ENCODE results near the gene CDC27. TPM values are rescaled to one million over a fixed set of nuclear protein-coding genes. Genes with fewer than 3 reads are reported as not detected.
"Not testable (repeated sequence)": the region's sequence is repeated elsewhere in the genome, so short reads cannot be mapped to it uniquely, and the experiment has no call there.

The CDC27 gene
- total RNA-seq, 1 experiment from 2014 or later: 120 TPM

DNA sequence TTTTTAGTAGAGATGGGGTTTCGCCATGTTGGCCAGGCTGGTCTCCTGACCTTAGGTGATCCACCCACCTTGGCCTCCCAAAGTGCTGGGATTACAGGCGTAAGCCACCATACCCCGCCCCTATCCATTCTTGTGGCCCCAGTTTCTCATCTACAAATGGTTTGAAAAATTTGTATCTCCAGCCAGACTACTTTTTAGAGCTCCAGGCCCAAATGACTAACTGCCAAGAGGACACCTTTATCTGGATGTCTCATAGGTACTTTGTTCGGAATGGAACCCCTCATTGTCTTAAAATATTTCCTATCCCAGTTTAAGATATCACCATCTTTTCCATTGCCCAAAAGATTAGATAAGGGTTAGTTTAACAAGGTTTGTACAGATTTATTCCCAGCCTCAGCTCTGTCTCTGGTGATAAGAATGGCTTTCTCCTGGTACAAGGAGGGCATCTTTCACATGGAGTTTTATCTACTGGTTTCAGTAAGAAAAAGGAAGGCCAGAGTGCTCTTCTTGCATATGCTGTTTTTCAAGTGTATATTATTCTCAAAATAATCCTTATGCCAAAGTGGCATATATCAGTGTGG, 4.9 kb upstream of the CDC27 start:
- no peak for DNase-seq (ENCODE audit: low spot score)

DNA sequence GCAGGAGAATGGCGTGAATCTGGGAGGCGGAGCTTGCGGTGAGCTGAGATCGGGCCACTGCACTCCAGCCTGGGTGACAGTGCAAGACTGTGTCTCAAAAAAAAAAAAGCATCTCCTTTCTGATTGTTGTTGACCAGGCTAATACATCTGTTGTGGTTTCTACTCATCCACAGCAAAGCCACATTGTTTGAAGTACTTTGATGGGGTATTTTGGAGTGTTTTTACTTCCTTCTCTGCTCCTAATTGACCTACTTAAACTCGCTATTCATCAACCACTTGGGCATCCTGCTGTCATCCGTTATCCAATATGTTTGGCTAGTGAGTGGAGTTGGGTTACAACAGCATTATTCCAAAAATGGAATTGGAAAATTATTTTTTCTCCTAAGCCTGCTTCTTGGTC, 3.5 kb upstream of the CDC27 start:
- DNase-seq (ENCODE audit: low spot score): peak; percentile 41

DNA sequence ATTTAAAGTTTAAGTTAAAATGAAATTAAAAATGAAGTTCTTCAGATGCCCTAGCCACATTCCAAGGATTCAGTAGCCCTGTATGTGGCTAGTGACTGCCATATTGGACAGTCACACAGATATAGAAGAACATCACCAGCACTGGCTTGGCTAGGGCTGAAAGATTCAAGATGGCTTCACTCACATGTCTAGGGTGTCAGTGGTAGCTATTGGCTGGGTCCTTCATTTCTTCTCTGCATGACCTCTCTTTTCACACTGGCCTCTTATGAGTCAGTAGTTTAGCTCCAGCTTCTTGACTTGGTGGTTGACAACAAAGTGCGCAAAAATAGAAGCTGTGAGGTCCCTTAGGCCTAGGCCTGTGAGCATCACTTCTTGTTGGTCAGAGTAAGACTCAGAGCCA, 1.7 kb upstream of the CDC27 start:
- DNase-seq (ENCODE audit: low spot score): no peak

DNA sequence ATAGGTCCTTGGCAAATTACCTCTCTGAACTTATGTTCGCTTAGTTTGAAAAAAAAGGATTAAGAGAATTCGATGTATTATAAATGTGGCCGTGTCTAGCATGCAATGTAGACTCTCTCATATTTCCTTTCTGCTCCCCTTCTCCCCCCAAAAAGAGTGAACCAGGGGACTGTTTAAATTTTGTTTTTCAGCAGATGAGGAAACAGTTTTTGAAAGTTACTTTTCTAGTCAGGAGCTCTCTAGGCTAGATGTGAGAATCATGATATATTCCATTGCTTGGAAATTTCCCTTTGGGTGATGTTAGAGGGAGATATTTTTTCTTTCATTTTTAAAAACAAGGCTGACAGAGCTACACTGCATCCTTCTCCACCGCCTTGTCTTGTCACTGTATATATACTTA, 1.1 kb upstream of the CDC27 start:
- DNase-seq (ENCODE audit: low spot score): no peak

DNA sequence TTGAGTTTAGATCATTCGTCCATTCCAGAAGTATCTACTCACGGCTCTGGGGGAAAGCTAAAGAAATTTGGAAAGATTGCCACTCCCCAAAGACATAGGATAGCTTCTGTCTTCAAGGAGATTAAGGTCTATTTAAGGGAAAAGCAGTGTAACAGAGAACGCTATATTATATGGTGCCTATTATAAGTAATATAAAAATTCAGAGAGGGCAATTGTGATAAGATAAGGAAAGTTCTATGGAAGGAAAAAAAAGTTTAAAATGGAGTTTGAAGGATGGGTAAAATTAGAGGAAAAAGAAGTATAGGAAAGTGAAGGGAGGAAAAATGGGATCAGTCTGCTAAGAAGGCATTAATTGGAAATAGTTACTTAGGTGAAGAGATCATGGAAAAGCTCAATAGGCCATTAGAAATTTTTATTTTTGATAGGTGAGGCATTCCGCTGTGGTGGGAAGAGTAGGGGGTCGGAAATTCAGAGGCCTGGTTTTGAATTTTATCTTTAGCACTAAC, 690 bp upstream of the CDC27 start:
- no peak for DNase-seq (ENCODE audit: low spot score)

DNA sequence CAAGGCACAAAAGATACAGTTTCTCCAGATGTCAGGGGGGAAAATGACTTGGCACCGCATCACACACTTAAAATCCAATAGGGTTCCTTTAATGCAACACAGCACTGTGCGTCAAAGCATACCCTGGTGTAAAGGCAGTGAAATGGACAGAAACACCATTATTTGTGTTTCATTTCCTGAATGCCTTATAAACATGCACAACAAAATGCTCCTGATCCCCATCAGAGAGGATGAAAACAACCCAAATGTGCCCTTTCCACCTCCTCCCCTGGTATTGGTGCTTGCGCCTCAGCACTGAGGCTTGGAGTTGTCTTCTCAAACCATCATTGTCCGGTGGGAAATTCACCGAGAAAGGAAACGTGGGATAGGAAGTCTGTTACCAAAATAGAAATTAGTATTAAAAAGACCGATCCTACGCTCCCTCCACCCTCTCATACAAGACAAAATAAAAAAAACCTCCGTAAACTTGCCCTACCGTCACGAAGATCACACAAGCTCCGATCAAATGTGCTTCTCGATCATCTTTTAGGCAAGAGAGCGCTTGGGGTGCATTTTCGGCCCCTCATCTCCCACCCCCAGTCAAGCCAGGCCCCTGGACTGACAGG, 722 bp downstream of the CDC27 start:
- no peak for DNase-seq (ENCODE audit: low spot score)

DNA sequence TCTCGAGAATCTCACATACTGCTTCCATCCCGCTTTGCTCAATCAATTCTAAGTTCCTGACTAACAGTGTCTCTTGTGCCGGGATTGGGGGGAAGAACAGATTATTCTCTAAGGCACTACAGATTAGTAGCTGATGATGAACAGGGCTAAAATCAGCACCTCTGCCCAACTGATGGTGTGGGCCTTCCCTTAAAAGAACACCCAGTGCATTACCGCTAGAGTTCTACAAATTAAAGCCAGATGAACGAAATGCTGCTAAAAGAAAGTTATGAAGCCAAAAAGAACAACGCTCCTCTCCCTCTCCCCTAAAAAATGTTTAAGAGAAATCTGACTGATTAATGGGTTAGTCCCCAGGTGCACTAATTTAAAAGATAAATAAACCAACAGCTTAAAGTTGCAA, 4.4 kb downstream of the CDC27 start:
- DNase-seq (ENCODE audit: low spot score): no peak

DNA sequence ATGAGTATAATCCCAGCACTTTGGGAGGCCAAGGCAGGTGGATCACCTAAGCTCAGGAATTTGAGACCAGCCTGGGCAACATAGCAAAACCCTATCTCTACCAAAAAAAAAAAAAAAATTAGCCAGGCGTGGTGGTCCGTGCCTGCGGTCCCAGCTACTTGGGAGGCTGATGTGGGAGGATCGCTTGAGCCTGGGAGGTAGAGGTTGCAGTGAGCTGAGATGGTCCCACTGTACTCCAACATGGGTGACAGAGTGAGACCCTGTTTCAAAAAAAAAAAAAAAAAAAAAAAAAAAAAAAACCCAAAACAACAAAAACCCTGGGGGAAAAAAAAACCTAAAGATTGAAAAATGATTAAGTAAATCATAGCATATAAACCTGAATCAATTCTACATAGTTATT, 8.1 kb downstream of the CDC27 start:
- not testable (repeated sequence) for DNase-seq (ENCODE audit: low spot score)

DNA sequence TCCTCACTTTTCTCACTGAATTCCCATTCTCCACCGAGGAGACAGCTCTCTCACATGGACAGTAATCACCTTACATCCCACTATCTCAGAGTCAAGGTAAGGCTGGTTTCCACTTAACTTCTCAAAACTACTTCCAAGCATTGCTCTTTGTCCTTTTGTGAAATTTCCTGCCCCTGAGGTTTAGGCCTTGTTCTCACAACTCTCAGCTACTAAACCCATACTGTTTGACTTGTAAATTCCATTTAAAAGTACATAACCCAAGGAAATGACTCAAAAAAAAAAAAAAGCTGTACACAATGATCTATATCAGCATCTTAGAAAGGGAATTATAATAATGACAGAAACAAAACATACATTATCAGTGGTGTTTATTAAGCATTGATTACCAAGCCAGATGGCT, 8.8 kb downstream of the CDC27 start:
- DNase-seq (ENCODE audit: low spot score): no peak

DNA sequence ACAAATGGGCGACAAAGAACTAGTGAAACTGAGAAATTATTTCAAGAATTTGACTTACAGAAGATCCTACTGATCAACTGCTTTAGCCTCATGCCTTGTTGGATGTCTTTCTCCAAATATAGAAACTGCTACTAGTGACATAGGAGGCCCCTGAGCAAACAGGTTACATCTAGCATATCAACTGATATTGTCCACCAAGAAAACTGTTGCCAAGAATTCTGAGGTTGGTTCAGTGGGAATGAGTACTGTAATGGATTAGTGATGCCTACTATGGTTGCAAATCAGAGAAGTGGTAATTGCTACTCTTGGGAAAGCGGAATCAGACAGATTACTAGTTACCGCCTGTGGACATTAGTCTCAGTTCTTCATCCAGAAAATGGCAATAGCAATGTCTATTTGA, 10.0 kb downstream of the CDC27 start:
- DNase-seq (ENCODE audit: low spot score): no peak

DNA sequence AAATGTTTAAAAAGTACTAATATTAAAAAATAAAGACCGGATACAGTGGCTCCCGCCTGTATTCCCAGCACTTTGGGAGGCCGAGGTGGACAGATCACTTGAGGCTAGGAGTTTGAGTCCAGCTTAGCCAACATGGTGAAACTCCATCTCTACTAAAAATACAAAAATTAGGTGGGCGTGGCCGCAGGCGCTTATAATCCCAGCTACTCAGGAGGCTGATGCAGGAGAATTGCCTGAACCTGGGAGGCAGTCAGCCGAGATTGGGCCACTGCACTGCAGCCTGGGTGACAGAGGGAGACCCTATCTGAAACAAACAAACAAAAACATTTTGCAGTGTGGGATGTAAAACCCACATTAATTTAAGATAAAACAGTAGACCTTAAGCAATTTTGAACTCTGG, 11.8 kb downstream of the CDC27 start:
- DNase-seq (ENCODE audit: low spot score): no peak

DNA sequence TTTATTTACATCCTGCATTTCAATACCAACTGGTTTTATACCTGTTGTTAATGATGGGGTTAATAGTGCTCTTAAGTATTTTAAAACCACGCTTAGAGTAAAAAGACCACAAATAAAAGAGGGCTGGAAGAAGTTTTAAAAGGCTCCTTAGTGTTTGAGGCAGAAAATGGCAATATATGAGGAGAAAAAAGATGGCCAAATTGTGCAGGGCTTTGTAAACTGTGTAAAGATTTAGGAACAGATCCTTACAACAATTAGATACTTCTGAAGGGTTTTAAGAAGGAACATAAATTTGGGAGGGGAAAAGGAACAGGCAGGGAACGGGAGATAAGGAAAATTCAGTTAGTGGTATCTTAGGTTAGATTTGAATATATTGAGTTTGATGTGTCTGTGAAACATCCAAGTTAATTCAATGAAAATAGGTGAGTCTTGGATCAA, 12.7 kb downstream of the CDC27 start:
- DNase-seq (ENCODE audit: low spot score): no peak

DNA sequence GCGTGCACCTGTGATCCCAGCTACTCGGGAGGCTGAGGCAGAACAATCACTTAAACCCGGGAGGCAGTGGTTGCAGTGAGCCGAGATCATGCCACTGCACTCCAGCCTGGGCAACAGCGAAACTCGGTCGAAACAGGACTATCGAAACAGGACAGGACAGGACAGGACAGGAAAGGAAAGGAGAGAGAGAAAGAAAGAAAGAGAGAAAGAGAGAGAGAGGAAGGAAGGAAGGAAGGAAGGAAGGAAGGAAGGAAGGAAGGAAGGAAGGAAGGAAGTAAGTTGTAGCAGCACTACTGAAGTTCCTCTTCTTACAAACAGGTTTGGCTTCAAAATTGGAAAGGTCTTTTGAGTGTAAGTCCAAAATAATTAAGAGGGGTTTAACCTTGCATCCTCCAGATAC, 14.3 kb downstream of the CDC27 start:
- DNase-seq (ENCODE audit: low spot score): not testable (repeated sequence)

DNA sequence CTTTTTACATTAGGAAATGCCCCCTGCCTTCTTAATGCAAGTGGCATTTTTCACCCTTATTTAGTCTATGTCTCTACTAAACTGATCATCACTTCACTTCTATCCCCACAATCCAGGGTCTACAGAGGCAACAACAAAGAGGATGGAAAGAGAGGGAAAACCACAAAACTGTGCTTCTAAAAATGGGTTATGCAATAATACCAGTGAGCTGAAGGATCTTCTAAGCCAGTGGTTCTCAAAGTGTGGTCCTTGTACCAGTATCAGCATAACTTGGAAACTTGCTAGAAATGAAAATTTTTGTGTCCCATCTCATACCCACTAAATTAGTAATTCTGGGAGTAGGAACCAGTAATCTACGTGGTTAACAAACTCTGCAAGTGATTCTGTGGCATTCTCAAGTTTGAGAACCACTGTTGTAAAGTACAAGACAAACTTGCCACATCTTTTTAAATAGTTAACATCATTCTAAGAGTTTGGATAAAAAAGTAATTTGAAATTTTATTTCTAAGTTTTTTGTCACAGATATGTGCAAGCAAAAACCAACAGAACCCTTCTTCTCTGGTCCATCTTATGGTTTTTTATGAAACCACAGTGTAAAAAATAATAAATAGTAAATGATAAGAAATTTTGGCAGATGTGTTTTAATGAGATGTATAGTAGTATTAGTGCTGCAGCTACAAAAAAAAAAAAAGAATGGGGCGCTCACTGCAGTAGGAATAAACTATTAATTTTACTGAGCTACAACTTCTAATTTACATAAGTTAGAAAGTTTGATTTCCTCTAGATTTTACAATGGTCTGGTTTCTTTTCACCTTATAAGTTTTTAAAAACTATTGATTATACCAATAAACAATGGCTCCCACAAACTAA, 16.2 kb downstream of the CDC27 start:
- no peak for DNase-seq (ENCODE audit: low spot score)

DNA sequence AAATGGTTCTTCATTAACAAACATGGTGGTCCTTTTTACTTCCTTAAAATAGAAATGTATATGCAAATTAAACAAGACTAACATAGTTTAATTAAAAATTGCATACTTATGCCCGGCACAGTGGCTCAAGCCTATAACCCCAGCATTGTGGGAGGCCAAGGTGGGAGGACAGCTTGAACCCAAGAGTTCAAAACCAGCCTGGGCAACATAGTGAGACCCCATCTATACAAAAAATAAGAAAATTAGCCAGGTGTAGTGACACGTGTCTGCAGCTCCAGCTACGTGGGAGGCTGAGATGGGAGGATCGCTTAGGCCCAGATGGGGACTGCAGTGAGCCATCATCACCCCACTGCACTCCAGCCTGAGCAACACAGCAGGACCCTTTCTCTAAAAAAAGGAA, 18.4 kb downstream of the CDC27 start:
- no peak for DNase-seq (ENCODE audit: low spot score)

DNA sequence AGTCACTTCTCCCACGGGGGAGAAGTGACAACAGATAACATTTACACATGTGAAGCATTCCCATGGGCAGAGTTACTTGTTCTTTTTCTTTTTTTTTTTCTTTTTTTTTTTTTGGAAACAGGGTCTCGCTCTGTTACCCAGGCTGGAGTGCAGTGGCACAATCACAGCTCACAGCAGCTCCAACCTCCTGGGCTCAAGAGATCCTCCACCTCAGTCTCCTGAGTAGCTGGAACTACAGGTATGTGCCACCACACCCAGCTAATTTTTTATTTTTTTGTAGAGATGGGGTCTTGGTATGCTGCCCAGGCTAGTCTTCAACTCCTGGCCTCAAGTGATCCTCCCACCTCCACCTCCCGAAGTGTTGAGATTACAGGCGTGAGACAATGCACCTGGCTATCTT, 20.2 kb downstream of the CDC27 start:
- not testable (repeated sequence) for DNase-seq (ENCODE audit: low spot score)

DNA sequence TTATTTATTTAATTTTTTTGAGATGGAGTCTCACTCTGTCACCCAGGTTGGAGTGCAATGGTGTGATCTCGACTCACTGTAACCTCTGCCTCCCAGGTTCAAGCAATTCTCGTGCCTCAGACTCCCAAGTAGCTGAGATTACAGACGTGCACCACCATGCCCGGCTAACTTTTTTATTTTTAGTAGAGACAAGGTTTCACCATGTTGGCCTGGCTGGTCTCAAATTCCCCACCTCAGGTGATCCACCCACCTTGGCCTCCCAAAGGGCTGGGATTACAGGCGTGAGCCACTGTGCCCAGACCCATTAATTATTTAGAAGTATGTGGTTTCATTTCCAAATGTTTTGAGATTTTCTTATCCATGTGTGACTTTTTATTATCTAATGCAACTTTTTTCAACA, 22.2 kb downstream of the CDC27 start:
- not testable (repeated sequence) for DNase-seq (ENCODE audit: low spot score)

DNA sequence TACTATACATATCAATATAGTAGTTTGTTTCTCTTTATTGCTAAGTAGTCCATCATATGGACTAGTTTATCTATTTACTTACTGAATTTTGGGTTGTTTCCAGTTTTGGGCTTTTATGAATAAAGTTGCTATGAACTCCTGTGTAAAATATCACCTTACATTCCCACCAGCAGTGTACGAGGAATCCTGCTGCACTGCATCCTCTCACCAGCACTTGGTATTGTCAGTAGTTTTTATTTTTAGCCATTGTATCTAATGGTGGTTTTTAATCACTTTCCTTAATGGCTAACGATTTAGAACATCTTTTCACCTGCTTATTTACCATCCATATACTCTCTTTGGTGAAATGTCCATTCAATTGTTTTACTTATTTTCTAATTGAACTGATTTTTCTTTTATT, 24.0 kb downstream of the CDC27 start:
- DNase-seq (ENCODE audit: low spot score): no peak

DNA sequence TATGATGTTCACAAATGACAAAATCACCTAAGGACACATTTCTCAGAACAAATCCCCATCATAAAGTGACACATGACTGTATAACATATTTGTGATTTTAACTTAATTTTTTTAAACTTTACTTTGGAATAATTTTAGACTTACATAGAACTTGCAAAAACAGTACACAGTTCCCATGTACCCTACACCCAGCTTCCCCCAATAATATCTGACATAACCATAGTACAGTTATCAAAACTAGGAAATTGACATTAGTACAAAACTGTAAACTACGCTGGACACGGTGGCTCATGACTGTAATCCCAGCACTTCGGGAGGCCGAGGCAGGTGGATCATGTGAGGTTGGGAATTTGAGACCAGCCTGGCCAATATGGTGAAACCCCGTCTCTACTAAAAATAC, 24.8 kb downstream of the CDC27 start:
- no peak for DNase-seq (ENCODE audit: low spot score)

DNA sequence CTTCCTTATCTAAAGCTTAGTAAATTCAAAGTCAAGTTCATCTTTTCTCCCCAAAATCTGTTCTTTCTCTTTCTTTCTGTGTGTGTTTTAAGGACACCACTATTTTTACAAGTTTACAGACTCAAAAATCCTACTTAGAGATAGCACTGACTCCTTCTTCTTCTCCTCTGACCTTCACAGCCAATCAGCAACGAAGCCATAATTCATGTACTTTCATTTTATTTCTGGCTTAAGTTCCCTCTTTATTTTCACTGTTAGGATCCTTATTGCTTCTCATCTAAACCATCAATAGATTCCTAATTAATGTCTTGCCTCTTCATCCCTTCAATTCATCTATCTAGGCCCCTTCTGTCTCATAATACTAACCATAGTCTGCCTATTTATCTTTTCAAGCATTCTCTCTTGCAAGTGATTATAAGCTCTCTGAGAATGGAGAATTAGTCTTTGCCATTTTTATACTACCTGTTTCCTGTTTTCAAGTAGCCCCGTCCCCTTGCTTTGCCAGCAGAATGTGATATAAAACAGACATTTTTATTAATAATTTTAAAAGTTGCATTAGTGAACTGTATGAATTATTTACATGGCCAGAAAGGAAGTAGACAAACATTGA, 27.0 kb downstream of the CDC27 start:
- DNase-seq (ENCODE audit: low spot score): no peak

DNA sequence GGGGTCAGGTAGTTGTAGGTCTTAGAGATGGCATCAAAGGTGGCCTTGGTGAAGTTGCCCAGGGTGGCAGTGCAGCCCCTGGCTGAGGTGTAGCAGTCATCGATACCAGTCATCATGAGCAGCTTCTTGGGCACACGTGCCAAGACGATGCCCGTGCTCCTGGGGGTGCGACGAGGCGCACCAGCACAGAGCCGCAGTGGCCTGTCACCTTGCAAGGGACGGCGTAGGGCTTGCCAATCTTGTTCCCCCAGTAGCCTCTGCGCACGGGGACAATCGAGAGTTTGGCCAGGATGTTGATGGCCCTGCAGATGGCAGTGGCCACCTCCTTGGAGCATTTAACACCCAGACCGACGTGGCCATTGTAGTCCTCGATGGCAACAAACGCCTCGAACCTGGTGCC, 29.8 kb downstream of the CDC27 start:
- no peak for DNase-seq (ENCODE audit: low spot score)

DNA sequence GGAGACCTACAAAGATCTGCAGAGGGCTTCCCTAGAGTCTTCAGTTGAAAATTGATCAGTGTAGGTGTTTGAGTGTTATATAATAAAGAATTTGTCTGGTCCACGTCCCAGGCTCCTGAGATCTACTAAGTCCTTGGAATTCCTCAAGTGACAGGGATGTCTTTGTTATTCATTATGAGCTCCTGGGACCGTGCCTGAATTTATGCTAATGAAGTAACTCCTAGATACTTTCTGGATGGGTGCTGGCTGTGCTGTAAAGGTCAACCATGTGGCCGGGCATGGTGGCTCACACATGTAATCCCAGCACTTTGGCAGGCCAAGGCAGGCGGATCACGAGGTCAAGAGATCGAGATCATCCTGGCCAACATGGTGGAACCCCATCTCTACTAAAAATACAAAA, 43.7 kb downstream of the CDC27 start:
- no peak for DNase-seq (ENCODE audit: low spot score)

DNA sequence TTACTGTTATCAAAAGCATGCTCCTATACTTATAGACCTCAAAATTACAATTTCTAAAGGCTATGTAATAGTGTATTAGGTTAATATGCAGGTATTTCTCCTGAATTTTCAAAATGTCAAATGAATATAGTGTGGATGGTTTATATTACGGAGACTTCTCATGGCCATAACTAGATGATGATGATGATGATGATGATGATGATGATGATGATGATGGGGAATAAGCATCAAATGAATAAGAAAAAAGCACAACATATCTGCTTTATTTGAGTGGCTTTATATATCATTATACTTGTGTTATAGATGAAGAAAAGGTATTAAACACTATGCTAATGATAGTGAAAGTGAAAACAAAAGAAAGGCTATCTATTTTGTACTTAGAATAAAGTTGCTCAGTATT, 53.9 kb downstream of the CDC27 start:
- DNase-seq (ENCODE audit: low spot score): no peak

Data from A172 (cell line).